ENCODE measurements around the gene OVAAL.

Gene OVAAL

GRCh38 chr1:180558664-180559063 lies at the start of gene OVAAL:
Gene OVAAL, plus strand, starts transcription at chr1:180558964.
- DNase-seq = no peak

- no peak for DNase-seq
These were observed 47.9 kb upstream of the OVAAL start for GRCh38 chr1:180510882-180511281.

GRCh38 chr1:180513531-180513930 lies 45.2 kb upstream of the OVAAL start:
- no peak for DNase-seq

DNA sequence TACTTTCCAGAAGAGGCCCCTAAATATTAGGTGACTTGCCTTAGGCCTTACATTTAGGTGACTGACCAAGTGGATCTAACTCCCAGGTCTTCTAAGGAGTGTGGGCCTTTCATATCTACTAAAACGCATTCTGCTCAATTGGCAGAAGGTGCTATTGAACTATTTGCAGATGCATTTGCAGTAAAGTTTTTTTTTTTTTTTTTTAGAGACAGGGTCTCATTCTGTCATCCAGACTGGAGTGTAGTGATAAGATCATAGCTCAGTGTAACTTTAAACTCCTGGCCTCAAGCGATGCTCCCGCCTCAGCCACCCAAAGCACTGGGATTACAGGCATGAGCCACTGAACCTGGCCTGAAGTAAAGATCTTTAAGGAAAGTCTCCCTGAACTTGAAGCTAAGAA lies 43.4 kb upstream of the OVAAL start:
- no peak for DNase-seq

DNA sequence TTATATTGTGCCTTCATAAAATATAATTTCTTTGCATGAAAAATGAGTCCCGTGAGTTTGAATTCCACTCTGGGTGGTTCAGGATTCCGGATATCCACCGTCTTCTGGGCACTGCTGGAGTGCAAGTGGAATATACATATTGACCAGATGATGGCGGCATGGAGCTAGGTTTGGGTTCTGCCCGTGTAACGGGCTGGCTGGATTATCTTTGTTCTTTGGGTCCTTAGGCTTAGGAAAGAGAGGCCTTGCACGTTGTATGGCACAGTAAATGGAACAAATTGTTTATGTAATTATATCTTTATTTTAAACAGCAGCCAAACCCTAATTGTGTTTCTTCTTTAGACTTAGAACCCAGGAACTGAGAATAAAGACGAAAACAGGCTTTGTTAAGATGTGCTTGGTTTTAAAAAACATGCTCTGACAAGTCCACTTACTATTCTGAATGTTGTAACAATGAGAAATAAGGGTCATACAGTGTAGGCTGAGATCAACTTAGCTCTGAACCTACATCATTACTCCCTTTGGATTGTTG lies 42.8 kb upstream of the OVAAL start:
- peak; percentile 42 for DNase-seq

- DNase-seq = no peak
These were observed 38.9 kb upstream of the OVAAL start for GRCh38 chr1:180519846-180520245.

DNA sequence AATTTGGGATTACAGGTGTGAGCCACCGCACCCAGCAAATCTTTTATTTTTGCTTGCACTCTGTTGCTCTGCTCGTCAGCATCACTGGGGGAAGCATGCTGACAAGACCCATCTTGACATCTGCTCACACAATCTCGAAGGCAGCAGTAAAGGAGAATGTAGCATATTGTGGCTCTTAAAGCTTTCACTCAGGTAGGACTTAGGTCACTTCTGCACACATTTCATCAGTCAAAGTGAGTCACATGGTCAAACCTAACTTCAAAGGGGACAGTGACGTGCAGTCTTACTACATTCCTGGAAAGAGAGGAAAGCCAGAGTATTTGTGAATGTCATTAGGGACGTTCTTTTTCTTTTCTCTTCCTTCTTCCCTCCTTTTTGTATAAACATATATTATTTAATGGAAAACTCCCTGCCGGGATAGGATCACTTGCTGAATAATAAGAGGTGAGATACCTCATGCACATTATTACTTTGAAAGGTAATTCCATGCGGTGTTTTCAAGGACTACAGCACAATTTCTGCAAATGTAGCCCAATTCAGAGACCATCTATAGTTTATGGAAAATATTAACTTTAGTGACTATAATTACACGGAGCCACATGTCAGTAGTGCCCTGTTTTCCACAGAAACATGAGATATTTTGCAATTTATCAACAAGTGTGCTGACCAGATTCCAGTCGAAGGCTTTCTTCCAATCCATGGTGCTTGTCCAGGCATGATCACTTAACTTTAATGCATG lies 37.1 kb upstream of the OVAAL start:
- no peak for DNase-seq

GRCh38 chr1:180522213-180522515 lies 36.6 kb upstream of the OVAAL start:
- no peak for DNase-seq

DNA sequence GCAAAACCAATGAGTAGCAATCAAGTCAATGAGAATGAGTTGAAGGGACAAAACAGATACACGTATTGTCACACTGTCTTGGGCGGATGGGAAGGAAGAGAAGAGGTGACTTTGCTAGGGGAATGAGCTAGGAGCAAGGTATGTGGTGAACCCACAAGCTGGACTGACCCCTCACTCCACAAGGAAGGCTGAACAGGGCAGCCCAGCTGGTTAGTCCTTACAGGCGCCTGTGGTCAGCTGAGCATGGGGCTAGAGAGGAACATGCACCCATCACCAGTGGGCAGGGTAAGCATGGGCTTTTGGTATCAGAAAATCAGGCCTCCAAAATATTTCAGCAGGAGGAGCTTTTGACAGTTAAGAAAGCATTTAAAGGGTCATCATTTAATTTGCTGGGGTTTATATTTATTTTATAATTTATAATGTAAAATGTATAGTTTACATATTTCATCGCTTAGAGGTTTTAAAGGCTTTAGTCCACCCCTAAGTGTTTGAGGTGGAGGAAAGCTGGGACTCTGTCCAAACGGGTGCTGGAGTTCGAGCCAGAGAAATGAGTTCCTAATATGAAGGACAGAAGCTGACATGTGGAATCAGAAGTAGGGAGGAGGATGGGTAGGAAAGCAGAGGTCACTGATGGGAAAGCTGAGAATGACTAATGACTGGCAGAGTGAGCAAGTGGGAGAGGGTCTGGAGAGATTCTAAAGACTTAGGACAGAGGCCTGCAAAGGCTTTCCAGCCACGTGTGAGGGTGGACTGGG lies 34.4 kb upstream of the OVAAL start:
- DNase-seq = no peak

DNA sequence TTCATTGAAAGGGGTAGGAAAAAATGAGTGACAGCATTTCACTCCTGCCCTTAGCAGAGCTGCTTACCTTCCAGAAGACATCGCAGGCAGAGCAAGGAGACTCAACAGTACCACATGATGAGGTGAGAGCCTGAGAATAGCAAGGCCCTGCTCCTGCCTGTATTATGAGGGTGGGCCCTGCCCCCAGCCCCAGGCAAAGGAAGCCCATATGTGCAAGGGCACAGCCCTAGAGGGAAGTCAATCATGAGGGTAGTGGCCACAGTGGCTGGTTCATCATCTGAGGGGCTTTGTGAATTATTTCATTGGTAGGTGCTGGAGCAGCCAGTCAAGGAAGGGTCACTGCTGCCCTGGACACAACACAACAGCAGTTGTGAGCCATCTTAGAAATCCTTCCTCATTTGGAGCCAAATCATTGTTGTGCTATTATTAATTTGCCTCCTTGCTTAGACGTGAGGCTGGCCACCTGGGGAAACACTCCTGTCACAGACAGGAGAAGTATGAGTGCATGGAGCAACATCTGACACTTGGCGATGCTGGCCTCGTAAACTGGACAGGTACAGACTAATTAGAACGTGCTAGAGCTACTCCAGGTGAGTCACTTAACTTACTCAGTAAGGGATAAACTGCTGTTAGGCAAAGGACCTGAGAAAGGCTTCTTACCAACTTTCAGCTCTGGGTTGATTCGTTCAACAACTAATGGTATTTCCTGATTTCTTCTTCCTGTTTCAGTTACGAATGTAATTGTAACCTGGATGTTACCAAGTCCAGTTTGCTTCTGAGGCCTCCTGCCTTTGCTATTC lies 33.6 kb upstream of the OVAAL start:
- DNase-seq = no peak

GRCh38 chr1:180525715-180526039 lies 33.1 kb upstream of the OVAAL start:
- DNase-seq = no peak

- no peak for DNase-seq
These were observed 31.6 kb upstream of the OVAAL start for GRCh38 chr1:180527101-180527669.

- DNase-seq = no peak
These were observed 29.8 kb upstream of the OVAAL start for GRCh38 chr1:180528868-180529470.

GRCh38 chr1:180530501-180530900 lies 28.3 kb upstream of the OVAAL start:
- no peak for DNase-seq

DNA sequence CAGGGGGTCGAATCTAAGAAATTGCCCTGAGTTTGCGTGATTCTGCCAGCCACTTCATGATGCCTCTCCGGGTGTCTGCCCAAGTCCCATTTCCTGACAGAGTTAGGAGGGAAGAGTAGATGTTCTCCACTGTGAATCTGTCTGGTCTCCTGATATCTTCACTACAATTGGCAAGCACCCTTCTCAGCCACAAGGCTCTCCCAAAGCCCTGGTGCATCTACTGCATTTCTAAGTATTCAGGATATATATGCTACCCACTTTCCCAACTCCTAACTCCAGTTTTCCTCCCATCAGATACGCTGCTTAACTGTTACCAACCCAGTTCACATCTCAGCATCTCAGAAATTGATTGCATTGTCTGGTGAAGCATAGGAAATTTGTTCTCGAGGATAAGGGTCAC lies 25.9 kb upstream of the OVAAL start:
- no peak for DNase-seq

DNA sequence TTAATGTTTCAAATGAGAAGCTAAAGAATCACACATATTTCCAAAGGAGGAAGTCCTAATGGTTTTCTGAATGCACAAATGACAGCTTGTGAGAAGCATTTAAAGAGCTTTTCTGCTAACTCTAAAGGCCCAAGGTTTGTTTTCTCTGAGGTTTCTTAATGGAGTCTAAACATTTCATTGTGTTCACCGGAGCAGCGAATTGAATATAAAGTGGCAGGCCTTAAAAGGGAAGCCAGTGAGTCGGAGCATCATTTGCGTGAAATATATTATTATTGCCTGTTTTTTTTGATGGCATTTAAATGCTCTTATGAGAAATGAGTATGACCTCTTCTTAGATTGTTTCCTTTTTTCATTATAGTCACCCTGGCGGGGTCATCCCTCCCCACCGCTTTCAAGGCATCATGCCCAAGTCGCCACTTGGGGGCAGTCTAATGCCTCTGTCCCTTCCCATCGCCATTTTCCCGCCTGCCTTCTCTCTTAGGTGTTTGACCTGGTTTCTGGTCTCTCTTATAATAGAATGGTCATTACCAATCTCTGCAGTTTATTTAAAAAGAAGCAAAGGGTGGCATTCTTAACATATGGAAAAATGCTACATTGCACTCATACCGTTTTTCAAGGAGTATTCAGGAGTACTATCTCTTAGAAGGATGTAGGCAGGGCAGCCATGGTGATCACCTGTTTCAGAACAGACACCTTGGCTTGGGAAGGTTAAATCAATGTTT lies 25.3 kb upstream of the OVAAL start:
- peak; percentile 55 for DNase-seq

DNA sequence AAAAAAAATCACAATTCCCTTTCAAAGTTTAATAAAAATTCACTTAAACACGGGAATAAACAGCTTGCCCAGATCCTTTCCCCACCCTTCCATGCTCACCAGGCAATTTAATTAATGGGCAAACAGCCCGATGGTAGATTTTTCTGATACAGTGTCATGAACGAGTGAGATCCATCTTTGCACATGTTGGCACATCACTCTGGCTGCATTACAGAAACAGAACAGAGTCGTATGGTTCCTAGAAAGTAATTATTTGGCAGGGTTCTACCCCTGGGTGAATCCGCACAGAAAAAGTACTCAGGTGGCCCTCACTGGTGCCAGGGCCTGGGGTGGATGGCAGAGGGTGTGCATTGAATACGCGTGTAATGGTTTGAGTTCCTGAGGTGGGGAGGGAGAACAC lies 24.6 kb upstream of the OVAAL start:
- no peak for DNase-seq

GRCh38 chr1:180535418-180535999 lies 23.3 kb upstream of the OVAAL start:
- no peak for DNase-seq

- DNase-seq = no peak
These were observed 21.9 kb upstream of the OVAAL start for GRCh38 chr1:180536821-180537372.

- no peak for DNase-seq
These were observed 19.6 kb upstream of the OVAAL start for GRCh38 chr1:180539136-180539535.
